Measurements from ENCODE around the gene HBM. TPM values are rescaled to one million over a fixed set of nuclear protein-coding genes. Genes with fewer than 3 reads are reported as not detected.

Gene HBM
- total RNA-seq, 1 experiment from 2014 or later: not detected

- Histone ChIP-seq H2BK15ac (ENCODE audit: low read depth, low read length) (no peak overlapping the region), H3K4me1 (ENCODE audit: insufficient read depth, low read length) (no peaks in the 10 kb centered on the region), H2BK5ac (ENCODE audit: insufficient read length, low read length) (no peak overlapping the region), H3K27ac (ENCODE audit: insufficient read length, low read depth, low read length) (no peak overlapping the region), H2BK12ac (ENCODE audit: insufficient read length, low read depth, low read length) (no peak overlapping the region), H3K9me3 (ENCODE audit: control insufficient read depth, low read depth, low read length) (no peaks in the 10 kb centered on the region), H4K5ac (ENCODE audit: insufficient read length, low read depth, low read length) (no peak overlapping the region), H3K18ac (ENCODE audit: insufficient read length, low read depth, low read length) (no peak overlapping the region), H3K4me2 (ENCODE audit: insufficient read depth, insufficient read length, low read length) (no peak overlapping the region), H4K8ac (replicated peaks; ENCODE audit: insufficient read length, low read depth, low read length) (no peak overlapping the region), H3K23ac (ENCODE audit: insufficient read length, low read depth, low read length) (no peak overlapping the region), H3K9ac (ENCODE audit: extremely low read depth, insufficient read length, low read length) (no peak overlapping the region), H4K20me1 (ENCODE audit: control insufficient read depth, insufficient read depth, insufficient read length) (no peaks in the 10 kb centered on the region), H2BK120ac (ENCODE audit: low read depth, low read length, poor library complexity, severe bottlenecking) (no peak overlapping the region), H3K56ac (ENCODE audit: insufficient read length, low read depth, low read length) (no peak overlapping the region), H3K4ac (ENCODE audit: low read depth, low read length) (no peak overlapping the region), H3K79me2 (ENCODE audit: insufficient read depth, low read length) (no peaks in the 10 kb centered on the region), H4K91ac (ENCODE audit: insufficient read length, low read depth, low read length) (no peak overlapping the region), H3T11ph (ENCODE audit: low read length) (no peak overlapping the region), H2AFZ (ENCODE audit: low read length) (no peak overlapping the region), H2BK20ac (ENCODE audit: low read depth, low read length, poor library complexity, severe bottlenecking) (no peak overlapping the region), H3K14ac (ENCODE audit: insufficient read depth, low read length) (no peak overlapping the region), H2AK5ac (ENCODE audit: insufficient read length, low read length) (no peak overlapping the region), H3K79me1 (ENCODE audit: insufficient read depth, low read depth, low read length, poor library complexity, severe bottlenecking) (no peaks in the 10 kb centered on the region), H3K23me2 (ENCODE audit: insufficient read length, low read depth, low read length, poor library complexity, severe bottlenecking) (peaks cover 5% of the 10 kb centered on the region), H3K27me3 (ENCODE audit: insufficient read depth, low read length) (no peaks in the 10 kb centered on the region; the same call in 1 of the 2 replicates)
- peaks cover 24 to 43% (median 37%) of the 10 kb centered on the region in 3 experiments for H3K36me3 Mint-ChIP-seq (ENCODE audit: insufficient read depth in 1 of 3, low read depth in 3 of 3)
- peaks cover 4% of the 10 kb centered on the region for H3K27me3 Mint-ChIP-seq (ENCODE audit: low read depth)
- H3K4me3 Mint-ChIP-seq: peak overlapping the region in 1 of 2 experiments; percentile 24; a peak in 1 of 5 replicates
- no peaks in the 10 kb centered on the region; a peak in 1 of 5 replicates for H3K9me3 Mint-ChIP-seq
- H3K27ac Mint-ChIP-seq: 0 out of 7 replicates have a peak overlapping the region, but pooled peaks of 1 of the 3 experiments have one; percentile 59
- no peak for TF ChIP-seq CTCF (conservative IDR thresholded peaks at IDR 0.05)
- WGBS (ENCODE audit: extremely low coverage, insufficient read length, low lambda C conversion rate): no CpG with 5 or more reads among the region's 13 CpGs
- DNase-seq: no peak
- H3K4me1 Mint-ChIP-seq: no peaks in the 10 kb centered on the region
Observed at GRCh38 chr16:185213-185612, 19.4 kb downstream of the HBM start.
